Kidney (tissue), 14 donors: ENCODE data around the gene TMEM40. TPM values are rescaled to one million over a fixed set of nuclear protein-coding genes. Genes with fewer than 3 reads are reported as not detected.

ENCODE experiments used
- DNase-seq, 5 donors: peaks; one replicate each; pipeline ENCODE4 v3.0.0-alpha.2; 2013 to 2020
- FAIRE-seq: peaks from 2 replicates; lab custom pipeline; 2012; peaks lifted over from hg19 to GRCh38; lab: Jason Lieb, UNC
- H3K27ac ChIP-seq, 2 donors: one replicate each; pipeline ENCODE4 v1.7.0; 2013; ENCODE audit warnings: low read depth in 2 of 2, low read length in 2 of 2, inconsistent platforms in 1 of 2
- H3K27me3 ChIP-seq: one replicate; pipeline ENCODE4 v1.7.1; 2013; ENCODE audit warnings: low read length, inconsistent platforms; ENCODE audit not compliant: control insufficient read depth, insufficient read depth
- H3K36me3 ChIP-seq, 3 donors: one replicate each; pipeline versions ENCODE4 v1.7.0 to v1.7.1; 2013; ENCODE audit warnings: low read length in 3 of 3, control low read depth in 1 of 3, inconsistent platforms in 1 of 3; ENCODE audit not compliant: insufficient read depth in 3 of 3, control insufficient read depth in 2 of 3
- H3K4me1 ChIP-seq, 3 donors: one replicate each; pipeline versions ENCODE4 v1.7.0 to v1.7.1; 2013; ENCODE audit warnings: low read length in 3 of 3, inconsistent platforms in 1 of 3, low read depth in 1 of 3; ENCODE audit not compliant: control insufficient read depth in 2 of 3, insufficient read depth in 2 of 3
- H3K4me3 ChIP-seq, 3 donors: one replicate each; pipeline versions ENCODE4 v1.7.0 to v1.8.1; 2013; ENCODE audit warnings: low read length in 3 of 3, control low read depth in 1 of 3, inconsistent platforms in 1 of 3
- H3K9ac ChIP-seq, 3 donors: one replicate each; pipeline versions ENCODE4 v1.7.0 to v1.7.1; 2013; ENCODE audit warnings: low read length in 3 of 3, control low read depth in 1 of 3, inconsistent platforms in 1 of 3
- H3K9me3 ChIP-seq, 3 donors: one replicate each; pipeline versions ENCODE4 v1.7.0 to v1.7.1; 2013; ENCODE audit warnings: low read length in 3 of 3, control low read depth in 1 of 3, inconsistent platforms in 1 of 3; ENCODE audit not compliant: control insufficient read depth in 2 of 3, insufficient read depth in 1 of 3
- intact Hi-C: fragments of 100-400 bp; cut with DNase I; formaldehyde crosslinking; loops from one replicate; pipeline ENCODE4 v1.11.1; 2022
- polyA plus RNA-seq: library from polyadenylated mRNA; stranded (reverse); fragments of 350-450 nt; fragmentation: Illumina TruSeq; extraction: RNeasy Lipid Tissue Mini Kit (QIAGEN cat#74804); gene quantifications from one replicate; pipeline ENCODE4 v1.2.3, GENCODE V29; 2014; ENCODE audit warnings: low read depth, low replicate concordance; ENCODE audit not compliant: insufficient read depth
- total RNA-seq: library from RNA; stranded (reverse); fragmentation: NEBNext Ultra II Directional; extraction: Animal tissue kit (Norgen Biotek cat#: 25700); gene quantifications from one replicate; pipeline ENCODE4 v1.2.1, GENCODE V29; 2021
- TF ChIP-seq, protein P1 (sequence below): IDR thresholded peaks from 3 replicates; pipeline ENCODE4 v1.5.1; 2012; ENCODE audit warnings: mild to moderate bottlenecking, moderate library complexity, borderline replicate concordance; ENCODE audit not compliant: insufficient read depth; ENCODE audit errors: extremely low read depth
- donor health status: control.
- donor health status: control.
- donor health status: control.
- donor health status: control.
- donor health status: control.
- donor health status: DM: yes; HTN: yes; CAD: no.
- donor health status: Normal renal cell carcinoma (clear cell type).

The TMEM40 gene
- total and polyA plus RNA-seq, 2 donors from 2014 or later = 0.52 TPM; not detected in 1

- Histone ChIP-seq H3K4me1 (no peaks in the 10 kb centered on the region), H3K9ac (no peak overlapping the region), H3K36me3 (no peaks in the 10 kb centered on the region), H3K27ac (no peak overlapping the region), H3K4me3 (no peak overlapping the region), H3K9me3 (no peaks in the 10 kb centered on the region), H3K27me3 (no peaks in the 10 kb centered on the region)
- FAIRE-seq (no peak), DNase-seq (no peak)
- TF ChIP-seq, protein P1, sequence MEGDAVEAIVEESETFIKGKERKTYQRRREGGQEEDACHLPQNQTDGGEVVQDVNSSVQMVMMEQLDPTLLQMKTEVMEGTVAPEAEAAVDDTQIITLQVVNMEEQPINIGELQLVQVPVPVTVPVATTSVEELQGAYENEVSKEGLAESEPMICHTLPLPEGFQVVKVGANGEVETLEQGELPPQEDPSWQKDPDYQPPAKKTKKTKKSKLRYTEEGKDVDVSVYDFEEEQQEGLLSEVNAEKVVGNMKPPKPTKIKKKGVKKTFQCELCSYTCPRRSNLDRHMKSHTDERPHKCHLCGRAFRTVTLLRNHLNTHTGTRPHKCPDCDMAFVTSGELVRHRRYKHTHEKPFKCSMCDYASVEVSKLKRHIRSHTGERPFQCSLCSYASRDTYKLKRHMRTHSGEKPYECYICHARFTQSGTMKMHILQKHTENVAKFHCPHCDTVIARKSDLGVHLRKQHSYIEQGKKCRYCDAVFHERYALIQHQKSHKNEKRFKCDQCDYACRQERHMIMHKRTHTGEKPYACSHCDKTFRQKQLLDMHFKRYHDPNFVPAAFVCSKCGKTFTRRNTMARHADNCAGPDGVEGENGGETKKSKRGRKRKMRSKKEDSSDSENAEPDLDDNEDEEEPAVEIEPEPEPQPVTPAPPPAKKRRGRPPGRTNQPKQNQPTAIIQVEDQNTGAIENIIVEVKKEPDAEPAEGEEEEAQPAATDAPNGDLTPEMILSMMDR = no peak
- intact Hi-C loops = no loop called here
Observed at GRCh38 chr3:12773030-12773709, 14.1 kb upstream of the TMEM40 start.

DNA sequence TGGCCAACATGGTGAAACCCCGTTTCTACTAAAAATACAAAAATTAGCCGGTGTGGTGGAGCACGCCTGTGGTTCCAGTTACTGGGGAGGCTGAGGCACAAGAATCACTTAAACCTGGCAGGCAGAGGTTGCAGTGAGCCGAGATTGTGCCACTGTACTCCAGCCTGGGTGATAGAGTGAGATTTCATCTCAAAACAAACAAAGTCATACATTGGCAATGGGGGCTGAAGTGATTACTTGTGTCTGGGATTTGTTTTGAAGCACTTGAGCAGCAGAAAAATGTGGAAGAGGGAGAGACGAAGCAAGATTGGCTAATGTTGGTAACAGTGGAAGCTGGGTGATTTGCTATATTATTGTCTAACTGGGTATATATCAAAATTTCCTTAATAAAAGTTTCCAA is 13.4 kb upstream of the TMEM40 start:
- Histone ChIP-seq H3K36me3 (no peaks in the 10 kb centered on the region), H3K27ac (no peak overlapping the region), H3K9ac (no peak overlapping the region), H3K4me1 (no peaks in the 10 kb centered on the region), H3K27me3 (no peaks in the 10 kb centered on the region), H3K4me3 (no peak overlapping the region), H3K9me3 (no peaks in the 10 kb centered on the region)
- FAIRE-seq (no peak), DNase-seq (no peak)
- intact Hi-C loops = no loop called here
- TF ChIP-seq, protein P1 = no peak

GRCh38 chr3:12771236-12771635 is 12.2 kb upstream of the TMEM40 start:
- H3K4me3 ChIP-seq = no peak overlapping the region
- H3K4me1 ChIP-seq = no peaks in the 10 kb centered on the region
- TF ChIP-seq, protein P1 = no peak
- no peaks in the 10 kb centered on the region for H3K36me3 ChIP-seq
- intact Hi-C loops = no loop called here
- no peak for DNase-seq
- H3K9ac ChIP-seq = no peak overlapping the region
- H3K27ac ChIP-seq = no peak overlapping the region
- FAIRE-seq = no peak
- no peaks in the 10 kb centered on the region for H3K27me3 ChIP-seq
- no peaks in the 10 kb centered on the region for H3K9me3 ChIP-seq

DNA sequence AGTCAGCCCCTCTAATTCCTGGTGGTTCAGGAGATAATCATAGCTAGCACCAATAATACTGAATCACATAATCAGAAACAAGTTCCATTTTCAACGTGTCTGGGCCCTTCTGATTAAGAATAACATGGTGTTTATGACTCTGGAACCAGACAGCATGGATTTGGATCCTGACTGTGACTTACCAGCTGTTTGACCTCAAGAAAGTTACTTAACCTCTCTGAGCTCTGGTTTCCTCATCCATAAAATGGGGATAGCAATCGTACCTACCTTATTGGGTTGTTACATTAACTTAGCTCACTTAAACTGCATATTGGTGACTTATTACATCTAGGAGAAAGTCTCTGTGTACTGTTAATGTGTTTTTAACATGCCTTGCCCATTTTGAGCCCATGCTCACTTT is 10.7 kb upstream of the TMEM40 start:
- DNase-seq = no peak
- H3K27ac ChIP-seq = no peak overlapping the region
- H3K36me3 ChIP-seq = no peaks in the 10 kb centered on the region
- no peaks in the 10 kb centered on the region for H3K27me3 ChIP-seq
- TF ChIP-seq, protein P1 = no peak
- intact Hi-C loops = no loop called here
- H3K4me1 ChIP-seq = no peaks in the 10 kb centered on the region
- H3K4me3 ChIP-seq = no peak overlapping the region
- no peaks in the 10 kb centered on the region for H3K9me3 ChIP-seq
- FAIRE-seq = no peak
- no peak overlapping the region for H3K9ac ChIP-seq
